Thymus (tissue), 14 donors: ENCODE measurements around the gene MTCH2. TPM values are rescaled to one million over a fixed set of nuclear protein-coding genes. Genes with fewer than 3 reads are reported as not detected.
A peak's percentile ranks its signal among the peaks of the same experiment; 100 is the strongest.
"Not testable (repeated sequence)": the region's sequence is repeated elsewhere in the genome, so short reads cannot be mapped to it uniquely, and the experiment has no call there.

Source experiments
- DNase-seq, 9 donors: peaks; one replicate each; pipeline ENCODE4 v3.0.0-alpha.2; 2013; ENCODE audit warnings: low spot score in 9 of 9, low read depth in 6 of 9, missing footprints in 1 of 9
- H3K27ac ChIP-seq, 2 donors: one replicate each; pipeline ENCODE4 v1.5.1; 2013; ENCODE audit warnings: control low read depth in 1 of 2, low read depth in 1 of 2, low read length in 1 of 2, mild to moderate bottlenecking in 1 of 2, moderate library complexity in 1 of 2
- H3K27me3 ChIP-seq, 2 donors: one replicate each; pipeline ENCODE4 v1.5.1; 2013; ENCODE audit warnings: low read length in 1 of 2; ENCODE audit not compliant: control insufficient read depth in 2 of 2, insufficient read depth in 1 of 2
- H3K36me3 ChIP-seq, 2 donors: one replicate each; pipeline ENCODE4 v1.5.1; 2013; ENCODE audit warnings: low read length in 1 of 2, mild to moderate bottlenecking in 1 of 2, moderate library complexity in 1 of 2; ENCODE audit not compliant: control insufficient read depth in 2 of 2, insufficient read depth in 2 of 2
- H3K4me1 ChIP-seq, 2 donors: one replicate each; pipeline ENCODE4 v1.5.1; 2013; ENCODE audit warnings: low read length in 2 of 2; ENCODE audit not compliant: control insufficient read depth in 2 of 2, insufficient read depth in 2 of 2
- H3K4me3 ChIP-seq, 2 donors: one replicate each; pipeline ENCODE4 v1.5.1; 2013; ENCODE audit warnings: low read length in 2 of 2, control low read depth in 1 of 2, mild to moderate bottlenecking in 1 of 2
- H3K9me3 ChIP-seq, 2 donors: one replicate each; pipeline ENCODE4 v1.5.1; 2013; ENCODE audit warnings: low read length in 1 of 2, mild to moderate bottlenecking in 1 of 2; ENCODE audit not compliant: control insufficient read depth in 2 of 2, insufficient read depth in 1 of 2
- WGBS: extraction: QIAGEN DNeasy Blood & Tissue Kit; methylation state at CpG from one replicate; pipeline ENCODE4 v1.1.7; 2013; 5-methylcytosine and 5-hydroxymethylcytosine counted together
- long read RNA-seq, 10 donors: transcript quantifications; one replicate each; lab custom pipeline, GENCODE V29; 2026
- polyA plus RNA-seq: library from polyadenylated mRNA; stranded (reverse); fragments of 200-250 nt; gene quantifications from one replicate; pipeline ENCODE4 v1.2.3, GENCODE V29; 2013
- total RNA-seq: library from RNA; stranded (reverse); fragments of 120-200 nt; gene quantifications from one replicate; pipeline ENCODE4 v1.2.4, GENCODE V29; 2013
- donor health status: healthy.

Gene MTCH2
- total RNA-seq (57.7 TPM), polyA plus RNA-seq (40.0 TPM)
- long read RNA-seq, donor 1, partial matches to known transcripts = 0 of 3 reads
- long read RNA-seq, donor 1, other reads (novel, unspliced or antisense) = 0 of 3 reads
- long read RNA-seq, donor 2 = 0 reads
- long read RNA-seq, donor 3, transcript MTCH2-201 (13 exons, 2,587 nt) = major isoform, 38 of 92 reads
- long read RNA-seq, donor 3, partial matches to known transcripts = 52 of 92 reads
- long read RNA-seq, donor 3, other reads (novel, unspliced or antisense) = 0 of 92 reads
- long read RNA-seq, donor 4, transcript MTCH2-201 (13 exons, 2,587 nt) = major isoform, 18 of 18 reads
- long read RNA-seq, donor 4, partial matches to known transcripts = 0 of 18 reads
- long read RNA-seq, donor 4, other reads (novel, unspliced or antisense) = 0 of 18 reads
- long read RNA-seq, donor 5, transcript MTCH2-201 (13 exons, 2,587 nt) = major isoform, 40 of 108 reads
- long read RNA-seq, donor 5, partial matches to known transcripts = 62 of 108 reads
- long read RNA-seq, donor 5, other reads (novel, unspliced or antisense) = 5 of 108 reads
- long read RNA-seq, donor 6, transcript MTCH2-201 (13 exons, 2,587 nt) = major isoform, 19 of 38 reads
- long read RNA-seq, donor 6, partial matches to known transcripts = 19 of 38 reads
- long read RNA-seq, donor 6, other reads (novel, unspliced or antisense) = 0 of 38 reads
- long read RNA-seq, donor 7, transcript MTCH2-201 (13 exons, 2,587 nt) = major isoform, 29 of 34 reads
- long read RNA-seq, donor 7, partial matches to known transcripts = 0 of 34 reads
- long read RNA-seq, donor 7, other reads (novel, unspliced or antisense) = 5 of 34 reads
- long read RNA-seq, donor 8, transcript MTCH2-201 (13 exons, 2,587 nt) = major isoform, 10 of 11 reads
- long read RNA-seq, donor 8, partial matches to known transcripts = 0 of 11 reads
- long read RNA-seq, donor 8, other reads (novel, unspliced or antisense) = 0 of 11 reads
- long read RNA-seq, donor 9, transcript MTCH2-201 (13 exons, 2,587 nt) = major isoform, 20 of 36 reads
- long read RNA-seq, donor 9, partial matches to known transcripts = 15 of 36 reads
- long read RNA-seq, donor 9, other reads (novel, unspliced or antisense) = 0 of 36 reads
- long read RNA-seq, donor 10, transcript MTCH2-201 (13 exons, 2,587 nt) = major isoform, 15 of 26 reads
- long read RNA-seq, donor 10, partial matches to known transcripts = 10 of 26 reads
- long read RNA-seq, donor 10, other reads (novel, unspliced or antisense) = 0 of 26 reads

DNA sequence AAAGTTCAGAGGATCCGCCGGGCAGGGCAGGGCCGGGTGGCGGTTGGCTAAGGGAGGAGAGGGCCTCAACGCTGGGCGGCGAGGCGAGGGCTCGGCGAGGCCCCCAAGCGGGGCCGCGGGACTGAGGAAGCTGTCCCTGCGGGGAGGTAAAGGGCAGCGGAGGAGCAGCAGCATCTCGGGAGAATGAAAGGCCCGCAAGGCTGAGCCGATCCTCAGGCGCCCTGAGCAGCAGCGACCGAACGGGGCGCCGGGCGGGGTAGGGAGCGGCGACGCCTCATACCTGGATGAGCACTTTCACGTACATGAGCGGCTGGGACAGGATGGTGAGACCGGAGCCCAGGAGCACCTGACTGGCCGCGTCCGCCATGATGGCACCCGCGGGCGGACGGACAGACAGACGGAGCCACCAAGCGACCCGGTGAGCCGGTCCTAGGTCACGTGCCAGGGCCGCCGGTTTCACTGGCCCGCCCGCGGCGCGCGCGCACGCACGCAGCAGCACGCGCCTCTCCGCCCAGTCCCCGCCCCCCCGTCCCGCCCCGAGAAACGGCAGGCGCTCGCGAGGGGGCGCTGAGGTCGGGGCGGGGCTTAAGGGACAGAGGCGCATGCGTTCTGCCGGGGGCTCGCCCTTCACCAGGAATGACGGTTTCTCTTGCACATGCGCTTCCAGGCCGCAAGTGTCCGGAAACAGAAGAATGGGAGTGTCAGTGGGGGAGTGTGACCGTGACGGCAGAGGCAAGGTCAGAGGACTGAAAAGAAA is at the start of gene MTCH2:
Gene MTCH2, minus strand, starts transcription at position 461 of the 757 bp plus-strand sequence. Its CDS starts 94 bp downstream, at position 367.
- Histone ChIP-seq H3K36me3 (peaks cover 14 to 16% of the 10 kb centered on the region in 2 donors), H3K4me3 (peak within 1 kb of the TSS; percentile 86 to 95), H3K27me3 (no peaks in the 10 kb centered on the region), H3K9me3 (no peaks in the 10 kb centered on the region), H3K27ac (peak within 1 kb of the TSS; percentile 89 to 90), H3K4me1 (peaks cover 3 to 15% of the 10 kb centered on the region in 2 donors)
- peak; percentile 88 to 97 (median 93) for DNase-seq
- under 1% methylated on average over 78 of the region's 78 CpGs for WGBS

DNA sequence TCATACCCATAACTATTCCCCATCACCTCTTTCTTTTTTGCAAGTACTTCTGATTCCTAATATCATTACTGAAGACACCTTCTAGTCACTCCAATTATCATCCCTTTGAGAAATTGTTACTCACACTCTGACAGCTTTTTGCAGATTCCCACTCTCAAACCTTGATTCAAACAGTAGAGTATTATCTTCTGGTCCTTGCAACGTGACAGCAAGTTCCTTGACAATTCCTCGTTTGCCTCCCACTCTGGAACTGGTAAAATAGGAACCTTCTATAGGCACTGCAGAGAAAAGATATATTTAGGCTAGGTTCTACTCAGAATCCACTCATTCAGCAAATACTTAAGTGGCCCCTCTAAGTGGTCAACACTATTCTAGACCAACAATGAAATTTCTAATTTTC is 49.6 kb upstream of the MTCH2 start:
- Histone ChIP-seq H3K4me1 (no peaks in the 10 kb centered on the region), H3K9me3 (no peaks in the 10 kb centered on the region), H3K36me3 (no peaks in the 10 kb centered on the region), H3K27ac (no peak overlapping the region), H3K27me3 (no peaks in the 10 kb centered on the region), H3K4me3 (no peak overlapping the region)
- DNase-seq = no peak
- 86% methylated on average over 2 of the region's 2 CpGs for WGBS

GRCh38 chr11:47689480-47689879 is 47.1 kb upstream of the MTCH2 start:
- H3K4me3 ChIP-seq = no peak overlapping the region
- H3K36me3 ChIP-seq = no peaks in the 10 kb centered on the region
- no peaks in the 10 kb centered on the region for H3K4me1 ChIP-seq
- WGBS = 97% methylated on average over 5 of the region's 5 CpGs
- H3K27me3 ChIP-seq = no peaks in the 10 kb centered on the region
- DNase-seq = no peak
- no peak overlapping the region for H3K27ac ChIP-seq
- H3K9me3 ChIP-seq = no peaks in the 10 kb centered on the region

- Histone ChIP-seq H3K4me3 (no peak overlapping the region), H3K9me3 (no peaks in the 10 kb centered on the region), H3K4me1 (no peaks in the 10 kb centered on the region), H3K36me3 (no peaks in the 10 kb centered on the region), H3K27me3 (no peaks in the 10 kb centered on the region), H3K27ac (no peak overlapping the region)
- no peak for DNase-seq
- 98% methylated on average over 2 of the region's 2 CpGs for WGBS
Measured at GRCh38 chr11:47688991-47689390, 46.6 kb upstream of the MTCH2 start.

- H3K4me3 ChIP-seq = no peak overlapping the region
- no peaks in the 10 kb centered on the region for H3K36me3 ChIP-seq
- no peaks in the 10 kb centered on the region for H3K4me1 ChIP-seq
- H3K27ac ChIP-seq = no peak overlapping the region
- H3K9me3 ChIP-seq = no peaks in the 10 kb centered on the region
- DNase-seq = no peak
- WGBS = over 99% methylated on average over 4 of the region's 4 CpGs
- no peaks in the 10 kb centered on the region for H3K27me3 ChIP-seq
Measured at GRCh38 chr11:47688111-47688510, 45.8 kb upstream of the MTCH2 start.

DNA sequence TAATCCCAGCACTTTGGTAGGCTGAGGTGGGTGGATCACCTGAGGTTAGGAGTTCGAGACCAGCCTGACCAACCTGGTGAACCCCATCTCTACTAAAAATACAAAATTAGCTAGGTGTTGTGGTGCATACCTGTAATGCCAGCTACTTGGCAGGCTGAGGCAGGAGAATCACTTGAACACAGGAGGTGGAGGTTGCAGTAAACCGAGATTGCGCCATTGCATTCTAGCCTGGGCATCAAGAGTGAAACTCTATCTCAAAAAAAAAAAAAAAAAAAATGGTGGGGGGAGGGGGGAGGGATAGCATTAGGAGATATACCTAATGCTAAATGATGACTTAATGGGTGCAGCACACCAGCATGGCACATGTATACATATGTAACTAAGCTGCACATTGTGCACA is 44.3 kb upstream of the MTCH2 start:
- WGBS = over 99% methylated on average over 3 of the region's 3 CpGs
- not testable (repeated sequence) for H3K27ac ChIP-seq, H3K27me3 ChIP-seq, H3K4me3 ChIP-seq, H3K9me3 ChIP-seq, H3K36me3 ChIP-seq, H3K4me1 ChIP-seq, DNase-seq

GRCh38 chr11:47686151-47686550 is 43.8 kb upstream of the MTCH2 start:
- H3K36me3 ChIP-seq = no peaks in the 10 kb centered on the region
- H3K27ac ChIP-seq = no peak overlapping the region
- DNase-seq = no peak
- no peaks in the 10 kb centered on the region for H3K4me1 ChIP-seq
- no peaks in the 10 kb centered on the region for H3K27me3 ChIP-seq
- no peak overlapping the region for H3K4me3 ChIP-seq
- no peaks in the 10 kb centered on the region for H3K9me3 ChIP-seq
- 100% methylated on average over 1 of the region's 1 CpG for WGBS

- Histone ChIP-seq H3K9me3 (no peaks in the 10 kb centered on the region), H3K27me3 (no peaks in the 10 kb centered on the region), H3K36me3 (no peaks in the 10 kb centered on the region), H3K4me1 (no peaks in the 10 kb centered on the region), H3K4me3 (no peak overlapping the region), H3K27ac (no peak overlapping the region)
- DNase-seq = no peak
- 94% methylated on average over 2 of the region's 2 CpGs for WGBS
Measured at GRCh38 chr11:47675851-47676250, 33.5 kb upstream of the MTCH2 start.
